G401.6 (cell line): ENCODE measurements around the gene UBAC2.

Experiments used
- FAIRE-seq: peaks from 2 replicates; lab custom pipeline; 2012; peaks lifted over from hg19 to GRCh38; lab: Jason Lieb, UNC

UBAC2 gene

DNA sequence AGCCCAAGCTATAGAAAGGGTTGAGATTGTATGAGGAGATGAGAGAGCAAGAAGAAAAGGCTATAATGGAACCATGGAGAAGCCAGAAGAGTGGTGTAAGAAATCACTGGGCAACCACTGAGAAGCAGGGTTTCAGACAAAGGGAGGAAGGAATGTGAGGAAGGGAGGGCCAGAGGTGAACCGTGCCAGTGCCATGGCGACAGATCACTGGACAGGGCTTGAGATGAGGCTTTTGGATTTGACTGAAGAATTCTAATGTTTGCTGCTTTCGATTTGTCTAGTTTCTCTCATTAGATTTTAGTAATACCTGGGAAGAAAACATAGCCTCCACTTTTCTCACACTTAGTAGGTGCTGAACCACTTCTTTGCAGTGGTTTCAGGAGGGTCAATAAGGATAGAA, 112.8 kb downstream of the UBAC2 start:
- no peak for FAIRE-seq

DNA sequence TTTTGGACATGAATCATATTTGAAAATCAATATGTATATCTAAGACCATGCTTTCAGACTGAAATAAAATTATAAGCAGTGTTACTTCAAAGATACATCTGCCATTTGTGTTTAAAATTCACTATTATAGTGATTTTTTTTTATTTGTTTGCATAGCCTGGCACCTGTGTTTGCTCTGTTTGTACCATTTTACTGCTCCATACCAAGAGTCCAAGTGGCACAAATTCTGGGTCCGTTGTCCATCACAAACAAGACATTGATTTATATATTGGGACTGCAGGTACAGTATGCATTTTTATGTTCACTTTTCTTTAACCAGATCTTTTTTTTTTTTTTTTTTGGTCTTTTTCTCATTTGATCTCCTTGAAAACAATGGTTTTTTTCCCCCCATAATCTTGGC, 113.3 kb downstream of the UBAC2 start:
- FAIRE-seq: no peak

DNA sequence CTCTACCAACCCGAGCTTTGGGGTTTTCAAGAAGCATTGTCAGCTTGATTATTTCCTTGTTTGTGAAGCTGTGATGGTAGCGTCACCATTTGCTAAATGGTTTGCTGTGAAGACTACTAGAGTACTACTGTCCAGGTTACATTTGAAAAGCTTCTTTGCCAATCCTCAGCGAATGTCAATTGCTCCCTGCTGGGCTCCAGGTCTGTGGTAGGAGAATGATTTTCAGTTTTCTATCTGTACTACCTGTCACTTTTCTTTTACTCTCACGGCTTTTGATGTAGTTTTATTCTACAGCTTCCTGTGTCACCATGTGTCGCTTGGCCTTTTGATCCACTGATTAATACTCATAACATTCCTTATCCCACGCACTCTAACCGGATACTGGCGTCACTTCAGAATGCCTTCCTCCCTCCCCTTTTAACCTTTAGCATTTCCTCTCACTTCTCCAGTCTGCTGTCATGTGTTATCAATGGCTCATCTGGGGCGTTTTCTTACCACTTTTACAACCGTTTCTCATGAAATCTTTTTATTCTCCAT, 114.1 kb downstream of the UBAC2 start:
- FAIRE-seq: no peak

DNA sequence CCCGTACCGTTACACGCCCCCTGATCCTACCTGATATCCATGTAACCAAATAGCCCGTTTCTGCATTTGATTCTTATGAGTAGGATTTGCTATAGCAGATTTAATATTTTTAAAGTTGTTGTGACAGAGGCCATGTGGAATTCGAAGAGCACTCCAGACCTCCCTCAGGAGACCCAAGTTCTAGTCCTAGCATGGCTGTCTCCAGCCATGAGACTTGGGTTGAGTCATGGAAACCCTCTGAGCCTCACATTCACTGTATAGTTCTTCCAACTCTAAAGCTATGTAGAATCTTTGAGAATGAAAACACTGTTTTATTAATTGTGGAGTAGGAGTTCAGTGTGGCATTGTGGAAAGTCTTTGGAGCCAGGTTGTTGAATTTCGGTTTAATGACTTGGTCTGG, 114.5 kb downstream of the UBAC2 start:
- no peak for FAIRE-seq

DNA sequence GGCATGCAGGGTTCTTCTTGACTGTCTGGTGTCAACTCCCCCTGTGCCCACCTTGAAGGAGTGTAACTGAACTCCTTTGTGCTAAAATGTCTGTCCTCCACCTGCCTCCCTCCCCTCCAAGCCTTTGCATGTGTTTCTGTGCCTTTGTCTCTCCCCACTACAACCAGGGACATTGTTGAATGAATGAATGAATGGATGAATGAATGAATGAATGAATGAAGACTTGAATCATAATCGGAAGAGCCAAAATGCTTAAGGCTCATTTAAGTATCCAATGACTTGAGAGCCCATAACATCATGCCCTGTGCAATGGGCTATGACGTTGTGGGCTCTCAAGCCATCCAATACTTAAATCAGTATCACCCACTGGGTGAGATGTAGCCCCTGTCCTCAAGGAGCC, 115.6 kb downstream of the UBAC2 start:
- FAIRE-seq: no peak

DNA sequence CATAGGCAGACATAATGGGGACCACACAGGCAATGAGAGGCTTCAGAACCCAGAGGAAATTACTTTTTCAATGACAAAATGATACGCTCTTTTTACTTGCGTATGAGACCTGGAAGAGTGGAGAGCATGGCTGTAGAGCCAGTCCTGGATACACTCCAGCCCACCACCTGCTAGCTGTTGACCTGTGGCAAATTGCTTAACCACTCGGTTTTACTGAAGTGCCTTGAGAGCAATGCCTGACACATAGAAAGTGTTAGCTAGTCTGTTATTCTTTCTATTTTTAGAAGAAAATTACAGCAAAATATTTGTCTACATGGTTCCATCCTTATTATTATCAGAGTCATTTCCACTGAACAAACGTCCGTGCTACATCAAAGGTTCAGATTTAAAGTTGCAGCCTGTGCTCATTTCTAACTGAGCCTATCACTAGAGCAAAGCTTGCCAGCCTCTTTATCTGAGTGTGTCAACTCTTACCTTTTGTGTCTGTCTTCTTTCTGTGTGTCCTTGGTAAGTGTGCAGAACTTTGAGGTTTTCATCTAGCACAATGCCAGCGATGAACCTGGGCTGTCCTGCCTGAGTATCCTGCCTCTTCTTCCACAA, 116.1 kb downstream of the UBAC2 start:
- FAIRE-seq: no peak

DNA sequence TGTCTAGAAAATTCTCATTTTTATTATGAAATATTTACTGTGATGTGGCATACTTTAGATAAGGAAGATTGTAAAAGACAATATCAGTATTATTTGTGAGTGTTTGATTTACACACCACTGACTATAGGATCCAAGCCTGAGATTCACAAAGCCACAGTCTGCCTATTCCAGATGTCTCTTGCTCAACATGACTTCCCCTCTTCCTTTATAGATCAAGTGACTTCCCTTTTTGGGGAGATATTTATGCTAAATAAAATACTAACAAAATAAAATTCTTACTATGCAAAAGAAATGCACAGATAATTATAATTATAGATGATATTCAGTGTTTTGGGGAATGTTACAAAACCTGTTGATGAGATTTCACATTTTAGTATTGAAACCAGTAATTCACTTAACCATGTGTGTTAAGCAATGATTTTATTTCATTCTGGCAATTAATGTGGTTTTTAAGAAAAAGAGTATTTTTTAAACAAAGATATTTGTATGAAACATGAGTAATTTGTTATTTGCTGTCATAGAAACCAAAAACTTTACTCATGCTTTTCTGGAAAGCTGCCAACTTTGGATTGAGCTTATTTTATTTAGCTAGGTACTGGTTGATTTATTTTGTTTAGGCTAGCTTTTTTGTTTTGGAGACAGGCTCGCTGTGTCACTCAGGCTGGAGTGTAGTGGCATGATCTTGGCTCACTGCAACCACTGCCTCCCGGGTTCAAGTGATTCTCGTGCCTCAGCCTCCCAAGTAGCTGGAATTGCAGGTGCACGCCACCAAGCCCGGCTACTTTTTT, 120.2 kb downstream of the UBAC2 start:
- no peak for FAIRE-seq

DNA sequence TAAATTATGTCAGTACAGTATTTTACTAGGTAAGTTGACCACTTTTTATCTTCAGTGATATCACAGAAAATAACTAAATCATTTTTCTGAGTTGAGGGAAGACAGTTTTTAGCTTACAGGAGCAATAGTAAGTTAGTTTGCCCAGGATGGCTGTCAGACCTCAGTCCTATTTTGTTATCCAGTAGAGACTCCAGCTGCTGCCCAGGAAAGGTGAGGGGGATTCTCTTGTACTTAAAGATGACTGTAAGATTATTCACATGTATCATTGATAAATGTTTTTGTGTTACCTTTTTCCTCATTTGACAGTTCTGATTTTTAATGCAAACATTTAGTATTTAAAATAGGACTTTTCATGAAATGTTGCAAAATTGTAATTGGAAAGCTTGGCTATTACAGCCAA, 121.1 kb downstream of the UBAC2 start:
- no peak for FAIRE-seq

DNA sequence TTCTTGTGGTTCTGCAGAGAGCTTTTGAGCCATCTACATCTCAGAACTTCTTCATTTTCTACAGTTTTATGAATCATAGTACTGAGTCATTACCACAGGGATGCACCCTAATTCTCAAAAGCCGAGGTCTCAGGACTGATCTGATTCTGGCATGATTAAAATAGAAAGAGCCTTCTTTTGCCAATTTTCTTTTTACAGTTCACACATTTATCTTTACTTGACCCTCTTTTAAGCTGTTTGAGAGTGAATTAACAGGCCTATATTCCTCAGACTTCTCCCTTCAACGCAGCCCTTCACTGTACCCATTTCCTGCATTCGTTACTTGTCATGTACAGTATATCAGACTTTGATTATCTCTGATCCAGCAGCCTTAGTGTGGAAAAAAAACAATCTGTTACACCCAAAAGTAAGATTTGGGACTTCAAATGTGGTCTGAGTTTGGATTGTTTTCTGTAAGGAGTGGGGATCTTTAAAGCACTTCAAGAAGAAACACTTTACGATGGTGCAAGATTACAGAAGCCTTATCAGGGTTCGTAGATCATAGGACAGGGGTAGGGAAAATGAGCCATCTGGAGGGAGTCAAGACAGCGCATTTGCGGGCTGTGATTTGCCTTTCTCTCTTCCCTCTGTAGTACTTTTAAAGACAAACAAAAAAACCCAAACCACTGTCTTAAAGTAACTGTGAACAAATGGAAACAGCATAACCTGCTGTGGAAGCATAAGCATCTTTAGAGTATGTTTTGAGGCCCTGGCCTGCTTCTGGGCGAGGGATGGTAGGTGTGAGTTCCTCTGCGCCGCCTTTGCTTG, 121.8 kb downstream of the UBAC2 start:
- no peak for FAIRE-seq

DNA sequence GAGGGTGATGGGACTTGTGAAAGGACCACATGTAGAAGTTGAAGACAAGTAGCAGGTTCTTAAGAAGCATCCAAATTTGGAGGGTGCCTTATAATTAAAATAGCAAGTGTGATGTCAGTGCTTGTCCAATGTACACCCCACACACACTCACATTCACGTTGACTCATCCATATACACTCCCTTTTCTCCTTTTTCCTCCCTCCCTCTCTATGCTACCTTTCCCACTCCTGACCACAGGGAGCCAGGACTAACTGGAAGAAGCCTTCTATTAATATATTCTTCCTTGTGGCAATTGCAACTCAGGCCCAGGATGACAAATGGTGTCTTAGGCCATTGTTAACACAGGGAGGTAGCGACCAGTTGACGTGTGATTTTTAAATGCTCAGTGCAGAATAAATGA, 122.8 kb downstream of the UBAC2 start:
- FAIRE-seq: no peak

DNA sequence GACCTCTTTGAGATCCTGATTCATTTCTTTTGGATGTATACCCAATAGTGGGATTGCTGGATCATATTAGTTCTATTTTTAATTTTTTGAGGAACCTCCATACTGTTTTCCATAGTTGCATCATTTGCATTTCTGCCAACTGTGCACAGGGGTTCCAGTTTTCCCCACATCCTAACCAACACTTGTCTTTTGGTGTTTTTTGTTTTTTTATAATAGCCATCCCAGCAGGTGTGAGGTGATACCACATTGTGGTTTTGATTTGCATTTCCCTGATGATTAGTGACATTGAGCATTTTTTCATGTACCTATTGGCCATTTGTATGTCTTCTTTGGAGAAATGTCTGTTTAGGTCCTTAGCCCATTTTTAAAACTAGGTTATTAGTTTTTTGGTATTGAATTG, 125.4 kb downstream of the UBAC2 start:
- no peak for FAIRE-seq

DNA sequence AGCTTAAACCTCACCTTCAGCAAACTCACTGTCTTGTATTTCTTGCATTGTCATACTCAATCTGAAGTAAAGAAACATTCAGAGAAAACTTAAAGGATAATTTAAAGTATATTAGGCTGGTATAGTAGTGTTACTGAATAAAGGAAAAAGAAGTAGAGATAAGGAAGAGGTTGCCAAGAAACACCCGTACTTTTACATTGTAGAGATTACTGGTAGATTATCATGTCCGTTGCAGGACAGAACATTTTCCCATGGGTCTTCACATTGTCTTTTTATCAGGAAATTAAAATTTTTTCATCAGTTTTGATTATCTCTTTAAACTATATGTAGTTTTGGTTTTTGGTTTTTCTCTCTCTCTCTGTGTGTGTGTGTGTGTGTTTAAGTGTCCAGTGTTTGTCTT, 126.5 kb downstream of the UBAC2 start:
- no peak for FAIRE-seq

DNA sequence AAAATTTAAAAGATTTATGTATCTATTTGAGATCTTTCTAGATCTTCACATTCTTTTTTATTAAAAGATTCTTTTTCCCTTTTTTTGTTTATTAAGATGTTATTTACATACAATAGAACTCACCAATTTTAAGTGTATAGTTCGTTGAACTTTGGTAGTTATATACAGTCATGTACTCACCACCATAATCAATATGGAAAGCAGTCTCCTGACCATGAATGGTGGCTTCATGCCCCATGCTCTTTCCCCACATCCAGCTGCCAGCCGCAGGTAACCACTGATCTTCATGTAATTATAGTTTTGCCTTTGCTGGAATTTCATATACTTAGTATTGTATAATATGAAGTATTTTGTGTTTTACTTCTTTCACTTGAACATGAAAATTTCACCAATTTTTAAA, 127.1 kb downstream of the UBAC2 start:
- peak; percentile 11 for FAIRE-seq

DNA sequence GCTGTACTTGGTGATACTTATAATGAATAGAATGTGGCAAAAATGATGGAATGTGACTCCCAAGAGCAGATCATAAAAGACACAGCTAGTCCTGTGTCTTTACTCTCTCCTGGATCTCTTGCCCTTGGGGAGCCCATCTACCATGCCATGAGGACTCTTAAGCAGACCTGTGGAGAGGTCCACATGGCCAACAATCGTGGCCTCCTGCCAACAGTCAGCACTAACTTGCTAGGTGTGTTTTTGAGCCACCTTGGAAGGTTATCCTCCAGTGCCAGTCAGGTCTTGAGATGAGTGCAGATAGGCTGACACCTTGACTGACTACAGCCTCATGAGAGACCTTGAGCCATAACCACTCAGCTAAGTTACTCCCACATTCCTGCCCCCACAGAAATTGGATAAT, 128.8 kb downstream of the UBAC2 start:
- no peak for FAIRE-seq

DNA sequence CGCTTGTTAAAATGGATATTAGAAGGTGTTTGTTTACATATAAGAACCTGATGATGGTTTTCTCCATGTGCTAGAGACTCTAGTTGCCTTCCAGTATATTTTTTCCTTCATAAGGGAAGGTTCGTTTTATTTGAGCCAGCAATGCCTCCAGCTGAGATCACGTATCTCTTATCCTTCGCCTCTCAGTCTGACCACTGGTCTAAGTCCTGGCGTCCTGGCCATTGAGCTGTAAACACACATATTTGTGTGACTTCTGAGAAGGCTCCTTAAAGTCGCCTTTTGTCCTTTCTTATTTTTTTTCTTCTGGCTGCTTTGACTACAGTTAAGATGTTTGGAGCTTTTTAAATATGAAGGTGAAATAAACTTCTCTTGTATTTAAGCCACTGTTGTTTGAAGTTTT, 130.3 kb downstream of the UBAC2 start:
- no peak for FAIRE-seq

DNA sequence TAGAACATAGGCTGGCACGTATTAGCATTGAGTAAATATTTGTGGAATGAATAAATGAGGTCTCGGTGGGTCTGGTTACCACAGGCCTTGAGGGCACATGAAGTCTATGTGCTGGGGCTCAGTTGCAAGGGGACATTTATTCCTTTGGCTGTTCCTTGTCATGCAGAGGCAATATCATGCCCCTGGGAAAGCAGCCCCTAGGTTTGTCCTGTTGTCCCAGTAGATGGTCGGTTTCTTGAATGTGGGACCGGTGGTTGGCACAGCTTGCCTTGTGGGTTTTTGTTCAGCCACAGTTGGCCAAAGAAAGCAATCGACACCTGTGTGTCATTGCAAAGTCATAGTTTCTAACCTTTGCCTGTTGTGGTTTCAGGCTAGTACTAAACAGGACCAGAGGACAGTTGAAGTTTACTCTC, 131.2 kb downstream of the UBAC2 start:
- no peak for FAIRE-seq

DNA sequence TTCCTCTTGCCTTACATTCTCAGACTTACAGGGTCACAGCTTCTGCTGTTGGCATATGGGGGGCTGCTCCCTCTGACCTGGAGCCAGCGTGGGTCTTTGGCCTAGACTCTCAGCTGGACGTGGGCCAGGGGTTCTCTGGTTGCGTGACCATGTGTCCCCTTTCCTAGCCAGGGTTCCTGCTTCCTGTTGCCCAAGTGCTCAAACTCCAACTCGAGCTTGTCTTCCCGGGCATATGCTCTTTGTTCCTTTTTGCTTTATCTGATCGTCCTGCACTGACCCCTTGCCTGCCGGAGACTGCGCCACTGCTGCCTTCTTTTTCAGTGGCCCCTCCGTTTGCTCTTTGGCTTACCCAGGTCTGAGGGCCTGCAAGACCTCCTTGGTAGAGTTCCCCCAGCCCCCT, 131.8 kb downstream of the UBAC2 start:
- no peak for FAIRE-seq

DNA sequence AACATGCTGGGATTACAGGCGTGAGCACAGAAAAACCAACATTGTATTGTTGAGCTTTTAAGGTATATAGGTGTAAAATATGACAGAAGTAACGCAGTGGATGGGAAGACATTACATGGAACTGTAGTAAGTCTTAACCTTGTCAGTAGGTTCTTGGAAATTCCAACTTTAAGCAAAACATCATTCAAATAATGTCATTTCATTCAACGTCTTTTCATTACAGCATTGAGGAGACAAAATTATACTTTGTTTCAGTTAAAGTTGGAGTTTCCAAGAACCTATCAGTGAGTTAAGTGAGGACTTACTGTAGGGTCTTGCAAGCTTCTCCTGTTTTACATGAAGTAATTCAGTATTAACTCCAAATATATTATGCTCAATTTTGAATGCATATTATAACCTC, 133.6 kb downstream of the UBAC2 start:
- FAIRE-seq: no peak

DNA sequence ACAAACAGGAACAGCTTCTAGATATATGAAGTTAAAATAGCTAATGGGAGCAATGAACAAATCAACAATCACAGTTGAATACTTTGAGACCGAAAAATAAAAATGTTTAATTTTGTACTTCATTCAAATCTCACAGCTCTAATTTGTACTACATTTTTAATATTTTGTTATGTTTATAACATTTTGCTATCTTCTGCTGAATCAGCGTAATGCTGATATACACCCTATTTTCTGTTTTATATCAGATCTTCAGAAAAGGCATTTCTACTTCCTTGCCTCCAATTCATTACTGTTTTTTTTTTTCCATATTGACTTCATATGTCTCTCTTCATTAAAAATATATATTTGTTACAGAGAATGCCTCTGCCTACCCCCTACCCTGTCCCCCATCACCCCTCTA, 134.4 kb downstream of the UBAC2 start:
- no peak for FAIRE-seq

DNA sequence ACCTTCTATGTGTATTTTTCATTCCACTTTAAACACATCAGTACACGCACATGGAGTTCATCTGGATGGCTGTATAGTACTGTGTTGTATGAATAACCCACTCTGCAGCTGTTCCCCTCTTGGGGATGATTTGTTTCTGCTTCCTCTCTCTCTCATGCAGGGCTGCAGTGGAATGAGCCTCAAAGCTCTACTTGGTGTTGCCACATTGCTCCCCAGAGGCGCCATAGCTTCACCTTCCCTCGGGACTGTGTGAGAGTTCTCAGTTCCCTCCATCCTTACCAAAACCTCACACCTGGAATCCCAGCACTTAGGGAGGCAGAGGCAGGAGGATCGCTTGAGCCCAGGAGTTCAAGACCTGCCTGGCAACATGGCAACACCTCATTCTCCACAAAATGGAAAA, 134.9 kb downstream of the UBAC2 start:
- FAIRE-seq: no peak

DNA sequence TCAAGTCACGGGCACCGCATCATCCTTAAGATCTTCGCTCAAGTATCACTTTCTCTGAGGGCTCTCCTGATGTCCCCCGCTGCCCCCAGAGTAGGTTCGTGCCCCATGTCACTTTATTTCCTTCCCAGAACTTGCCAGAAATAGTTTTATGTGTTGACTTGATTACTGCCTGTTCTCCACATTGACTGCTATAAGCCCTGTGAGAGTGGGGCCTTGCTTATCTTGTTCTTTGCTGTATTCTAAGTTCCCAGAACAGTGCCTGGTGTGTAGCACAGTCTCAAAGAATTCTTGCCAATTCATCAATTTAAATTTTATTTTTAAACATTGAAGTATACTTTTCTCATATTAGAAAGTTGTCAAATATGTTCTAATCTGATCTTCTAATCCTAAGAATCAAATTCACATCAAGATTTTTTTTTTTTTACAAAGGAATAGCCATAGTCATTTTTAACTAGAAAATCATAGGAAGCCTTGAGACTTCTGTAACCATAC, 138.6 kb downstream of the UBAC2 start:
- FAIRE-seq: no peak

DNA sequence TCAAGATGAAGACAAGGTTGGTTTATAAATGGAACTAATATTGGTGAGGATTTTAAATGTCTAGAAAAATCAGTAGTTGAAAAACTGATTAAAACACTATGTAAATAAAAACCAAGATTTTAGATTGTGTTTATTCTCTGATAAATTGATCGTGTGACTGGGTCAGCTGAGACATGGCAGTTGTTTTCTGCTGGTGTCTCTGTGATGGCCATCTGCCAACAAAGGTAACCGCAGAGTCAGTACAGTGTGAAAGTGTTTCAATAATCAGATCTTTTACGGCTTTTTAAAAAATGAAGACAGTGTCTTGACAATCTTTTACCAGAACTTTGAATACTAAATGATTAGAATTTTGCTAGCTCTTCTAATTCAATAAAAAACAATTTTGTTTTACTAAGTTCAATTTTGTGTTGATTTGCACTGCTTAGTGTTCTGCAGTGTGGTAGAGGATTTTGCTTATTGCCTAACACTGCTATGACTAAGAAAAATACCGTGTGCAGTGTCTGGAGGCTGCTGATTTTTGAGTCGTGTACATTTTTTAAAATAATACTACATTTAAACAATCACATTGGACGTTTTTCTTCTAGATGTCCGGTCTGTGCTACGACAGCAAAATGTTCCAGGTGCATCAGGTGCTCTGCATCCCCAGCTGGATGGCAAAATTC, 139.2 kb downstream of the UBAC2 start:
- no peak for FAIRE-seq

DNA sequence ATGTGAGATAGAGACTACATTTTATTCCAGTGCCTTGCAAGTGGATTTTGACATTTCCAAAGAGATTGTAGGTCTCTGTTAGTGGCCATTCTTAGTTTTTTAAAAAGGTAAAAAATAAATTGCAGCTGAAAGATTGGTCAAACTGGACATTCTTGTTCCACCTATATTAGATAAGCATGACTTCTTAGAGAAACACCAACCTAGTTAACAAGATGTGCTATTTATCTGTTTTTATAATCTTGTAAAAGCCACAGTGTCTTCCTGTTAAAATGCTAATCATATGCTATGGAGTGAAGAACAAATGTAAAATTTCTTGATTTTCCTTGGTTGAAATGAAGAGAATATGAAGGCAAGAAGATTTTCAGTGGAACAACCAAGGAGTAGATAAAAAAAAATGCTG, 140.0 kb downstream of the UBAC2 start:
- no peak for FAIRE-seq
